ENCODE results near the gene RBM34.
A peak's percentile ranks its signal among the peaks of the same experiment; 100 is the strongest.
"Not testable (repeated sequence)": the region's sequence is repeated elsewhere in the genome, so short reads cannot be mapped to it uniquely, and the experiment has no call there.

Gene RBM34, protein sequence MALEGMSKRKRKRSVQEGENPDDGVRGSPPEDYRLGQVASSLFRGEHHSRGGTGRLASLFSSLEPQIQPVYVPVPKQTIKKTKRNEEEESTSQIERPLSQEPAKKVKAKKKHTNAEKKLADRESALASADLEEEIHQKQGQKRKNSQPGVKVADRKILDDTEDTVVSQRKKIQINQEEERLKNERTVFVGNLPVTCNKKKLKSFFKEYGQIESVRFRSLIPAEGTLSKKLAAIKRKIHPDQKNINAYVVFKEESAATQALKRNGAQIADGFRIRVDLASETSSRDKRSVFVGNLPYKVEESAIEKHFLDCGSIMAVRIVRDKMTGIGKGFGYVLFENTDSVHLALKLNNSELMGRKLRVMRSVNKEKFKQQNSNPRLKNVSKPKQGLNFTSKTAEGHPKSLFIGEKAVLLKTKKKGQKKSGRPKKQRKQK

DNA sequence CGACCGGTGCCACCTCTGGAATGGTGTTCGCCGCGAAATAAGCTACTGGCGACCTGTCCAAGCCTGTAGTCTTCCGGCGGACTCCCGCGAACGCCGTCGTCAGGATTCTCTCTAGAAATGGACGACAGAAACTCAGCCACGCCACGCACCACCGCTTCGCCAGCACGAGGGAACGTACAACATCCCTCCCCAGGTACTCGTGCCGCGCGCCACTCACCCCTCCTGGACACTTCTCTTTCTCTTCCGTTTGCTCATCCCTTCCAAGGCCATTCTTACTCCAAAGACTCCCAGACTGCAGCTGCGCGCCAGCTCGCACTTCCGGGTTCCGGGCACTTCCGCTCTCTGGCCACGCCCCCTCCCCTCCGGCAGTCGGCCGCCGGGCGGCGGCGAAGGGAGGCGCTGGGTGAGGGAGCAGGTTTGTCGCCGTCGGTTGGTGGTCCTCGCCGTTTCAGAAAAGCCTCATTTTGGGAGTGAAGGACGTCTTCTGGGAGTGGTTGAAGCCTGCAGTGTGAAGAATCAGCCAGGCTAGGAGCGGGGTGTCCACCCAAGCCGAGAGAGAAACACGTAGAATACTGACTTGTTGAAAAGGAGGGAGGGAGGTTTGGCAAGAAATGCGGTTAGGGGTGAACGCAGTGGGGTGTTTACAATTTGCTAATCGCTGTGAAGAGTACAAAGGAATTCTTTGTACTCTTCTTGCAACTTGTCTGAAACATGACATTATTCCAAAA lies at the start of gene RBM34:
RBM34 (minus strand) TSS at position 294 of the 728 bp plus-strand sequence; CDS start at position 270, 24 bp downstream.
- DNase-seq: peak; percentile 93

DNA sequence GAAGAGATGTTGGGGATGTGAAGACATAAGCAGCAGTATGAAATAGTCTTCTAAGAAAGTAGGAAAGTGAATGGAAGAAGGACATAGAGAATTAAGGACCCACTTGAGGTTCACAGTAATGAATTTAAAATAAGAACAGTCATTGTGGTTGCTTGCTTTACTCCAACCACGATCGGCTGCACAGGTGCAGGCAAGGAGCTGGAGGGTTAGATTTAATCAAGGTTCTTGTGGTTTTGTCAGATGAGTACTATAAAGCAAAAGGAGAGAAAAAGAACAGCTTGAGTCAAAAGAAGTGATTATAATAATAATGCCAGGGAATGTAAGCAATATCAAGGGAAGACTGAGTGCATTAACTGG lies 46.1 kb upstream of the RBM34 start:
- peak; percentile 63 for DNase-seq

DNA sequence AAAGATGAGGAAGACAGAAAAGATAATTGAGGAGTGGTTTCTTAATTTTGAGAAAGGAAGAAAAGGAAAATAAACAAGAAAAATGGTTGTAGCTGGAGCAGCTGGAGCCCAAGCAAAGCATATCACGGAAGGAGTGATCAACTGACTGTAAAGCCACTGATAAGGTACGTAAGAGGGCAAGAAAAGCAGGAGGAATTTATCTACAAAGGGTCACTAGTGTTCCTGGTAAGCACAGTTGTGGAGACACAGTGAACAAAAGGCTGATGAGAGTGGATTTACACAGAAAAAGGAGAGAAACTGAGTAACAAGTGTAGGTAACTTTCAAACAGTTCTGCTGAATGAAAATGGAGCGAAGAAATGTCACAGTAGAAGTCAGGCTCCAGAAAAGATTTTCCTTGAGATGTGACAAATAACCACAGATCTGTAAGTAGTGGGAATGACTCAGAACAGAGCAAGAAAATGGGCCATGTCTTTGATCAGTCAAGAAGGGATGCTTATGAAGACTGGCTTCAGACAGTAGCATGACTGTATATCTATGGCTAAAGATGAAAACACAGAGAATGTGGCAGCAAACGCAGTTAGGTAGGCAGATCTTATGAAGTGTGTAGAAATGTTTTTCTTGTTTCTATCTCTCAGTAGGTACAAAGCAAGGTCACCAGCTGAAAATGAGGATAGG lies 45.6 kb upstream of the RBM34 start:
- peak; percentile 20 for DNase-seq

DNA sequence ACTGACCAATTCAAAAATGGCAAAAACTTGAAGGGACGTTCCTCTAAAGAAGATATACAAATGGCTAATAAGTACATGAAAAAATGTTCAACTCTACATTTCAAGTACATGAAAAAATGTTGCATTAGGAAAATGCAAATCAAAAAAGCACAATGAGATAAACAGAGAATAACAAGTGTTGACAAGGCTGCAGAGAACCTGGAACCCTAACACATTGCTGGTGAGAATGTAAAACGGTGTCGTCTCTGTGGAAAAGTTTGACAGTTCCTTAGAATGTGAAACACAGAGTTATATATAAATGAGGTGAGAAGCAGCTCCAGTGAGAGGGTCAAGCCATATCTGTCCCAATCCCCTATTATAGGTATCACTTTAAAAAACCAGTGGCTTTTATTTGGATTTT lies 44.6 kb upstream of the RBM34 start:
- no peak for DNase-seq

DNA sequence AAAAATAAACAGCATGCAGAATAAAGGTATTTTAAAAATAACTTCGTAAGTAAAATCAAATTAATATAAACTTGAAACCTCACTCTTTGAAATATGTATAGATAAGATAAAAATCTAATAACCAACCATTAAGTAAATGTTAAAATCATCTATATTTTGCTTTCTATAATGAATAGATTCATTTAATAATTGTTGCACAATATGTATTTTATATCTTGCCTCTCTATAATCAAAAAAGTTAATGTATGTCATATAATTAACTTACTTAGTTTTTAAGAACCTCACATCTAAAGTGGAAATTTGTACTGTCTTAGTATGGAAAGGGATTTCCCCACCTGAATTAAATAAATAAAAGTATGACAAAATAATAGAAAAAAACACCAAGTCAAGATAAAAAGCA lies 42.4 kb upstream of the RBM34 start:
- DNase-seq: no peak

DNA sequence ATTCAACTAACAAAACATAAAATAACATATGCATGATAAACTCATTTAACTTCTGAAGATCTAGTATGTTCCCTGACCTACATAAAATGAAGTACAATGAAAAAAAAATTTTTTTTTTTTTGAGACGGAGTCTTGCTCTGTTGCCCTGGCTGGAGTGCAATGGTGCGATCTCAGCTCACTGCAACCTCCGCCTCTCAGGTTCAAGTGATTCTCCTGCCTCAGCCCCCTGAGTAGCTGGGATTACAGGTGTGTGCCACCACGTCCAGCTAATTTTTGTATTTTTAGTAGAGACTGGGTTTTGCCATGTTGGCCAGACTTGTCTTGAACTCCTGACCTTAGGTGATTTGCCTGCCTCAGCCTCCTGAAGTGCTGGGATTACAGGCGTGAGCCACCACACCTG lies 41.4 kb upstream of the RBM34 start:
- not testable (repeated sequence) for DNase-seq

DNA sequence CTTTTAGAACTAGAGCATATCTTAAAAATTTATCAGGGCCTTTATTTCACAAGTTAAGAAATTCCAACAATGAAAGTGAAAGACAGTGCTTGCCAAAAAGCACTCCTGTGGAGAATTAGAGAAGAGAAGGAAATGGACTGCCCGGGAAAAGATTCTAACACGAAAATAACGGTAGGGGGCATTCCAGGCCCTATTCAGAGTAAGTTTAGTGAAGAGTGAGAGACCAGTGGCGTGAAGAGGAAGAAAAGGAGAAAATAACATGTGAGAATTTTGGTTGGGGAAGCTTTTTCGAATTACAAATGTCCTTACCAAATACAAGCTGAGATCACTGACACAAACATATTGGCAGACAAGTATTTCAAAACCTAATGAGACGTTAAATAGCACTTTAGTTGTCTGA lies 38.4 kb upstream of the RBM34 start:
- DNase-seq: no peak

DNA sequence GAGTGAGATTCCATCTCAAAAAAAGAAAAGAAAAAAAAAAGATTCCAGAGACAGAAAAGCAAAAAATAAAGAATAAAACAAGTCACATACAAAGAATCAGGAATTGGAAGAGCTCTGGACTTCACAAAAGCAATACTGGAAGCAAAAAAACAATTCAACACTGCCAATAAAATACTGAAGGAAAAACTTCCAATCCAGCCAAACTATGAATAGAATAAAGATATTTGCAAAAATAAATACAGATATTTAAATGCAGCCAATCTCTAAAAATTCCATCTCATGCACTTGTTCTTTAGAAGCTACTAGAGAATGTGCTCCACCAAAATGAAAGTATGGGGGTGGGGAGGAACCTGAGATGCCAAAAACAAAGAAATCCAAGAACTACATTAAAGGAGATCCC lies 29.4 kb upstream of the RBM34 start:
- no peak for DNase-seq

DNA sequence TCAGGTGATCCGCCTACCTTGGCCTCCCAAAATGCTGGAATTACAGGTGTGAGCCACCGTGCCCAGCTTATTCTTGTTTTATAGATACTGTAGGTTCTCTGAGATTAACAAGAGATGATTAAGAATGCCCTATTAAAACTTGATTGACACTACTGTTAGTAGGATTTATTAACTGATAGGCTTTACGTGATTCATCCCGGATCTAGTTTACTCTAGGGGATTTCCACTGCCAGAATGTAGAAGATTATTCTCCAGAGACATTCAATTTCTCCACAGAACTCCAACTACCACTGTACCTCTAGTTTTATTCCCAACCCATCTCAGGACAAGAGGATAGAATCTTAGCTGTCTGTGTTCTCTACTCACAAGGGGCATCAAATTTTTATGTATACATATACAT lies 26.3 kb upstream of the RBM34 start:
- DNase-seq: no peak

DNA sequence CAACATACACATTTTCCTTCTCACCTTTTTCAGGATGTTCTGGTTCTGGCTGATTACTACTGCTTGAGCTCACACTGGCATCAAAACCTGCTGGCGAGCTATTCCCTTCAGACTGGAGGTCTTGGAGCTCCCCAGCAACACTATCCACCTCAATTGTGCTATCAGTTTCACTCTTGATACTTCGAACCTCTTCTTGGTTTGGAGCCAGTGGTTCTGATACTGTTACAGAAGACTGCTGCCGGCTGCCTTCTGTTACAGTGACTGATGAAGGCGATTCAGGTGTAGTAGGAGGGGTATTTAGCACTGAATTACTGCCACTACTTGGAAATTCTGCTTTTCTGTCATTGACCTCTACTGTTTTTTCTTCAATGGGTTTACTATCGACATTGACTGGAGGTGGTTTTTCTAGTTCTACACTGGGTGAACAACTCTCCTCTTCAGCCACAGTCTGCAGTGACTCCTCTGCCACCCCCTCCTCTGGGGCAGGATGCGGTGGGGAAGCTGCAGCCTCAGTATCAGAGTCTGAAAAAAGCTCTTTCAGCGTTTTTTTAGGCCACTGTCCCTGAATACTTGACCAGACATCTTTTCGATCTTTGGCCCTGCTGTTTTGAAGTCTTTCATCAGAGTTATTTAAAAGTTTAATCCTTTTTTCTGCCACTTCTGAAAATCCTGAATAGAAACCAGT lies 20.7 kb upstream of the RBM34 start:
- DNase-seq: no peak

DNA sequence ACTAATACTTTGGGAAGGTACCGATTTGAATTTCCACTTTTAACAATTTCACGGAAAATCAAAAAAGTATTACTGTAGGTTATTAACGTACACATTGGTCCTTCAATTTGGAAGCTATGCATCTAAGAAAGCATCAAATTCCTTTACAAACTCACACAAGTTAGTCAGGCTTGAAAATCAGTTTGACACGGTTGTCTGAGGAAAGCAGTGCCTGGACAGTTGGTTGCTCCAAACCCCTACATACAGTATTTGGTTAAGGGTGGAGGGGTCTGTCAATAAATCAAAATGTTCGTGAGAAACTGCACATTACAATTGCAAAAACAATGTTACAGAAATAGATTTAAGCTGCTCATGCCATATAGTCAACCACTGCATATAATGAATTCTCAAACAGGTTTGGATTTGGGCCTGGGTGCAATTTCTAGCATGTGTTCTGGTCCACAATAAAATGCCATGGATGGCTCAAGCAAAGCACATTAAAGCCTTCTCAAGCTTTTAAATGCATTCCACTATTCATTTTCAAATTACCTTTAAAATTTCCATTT lies 19.9 kb upstream of the RBM34 start:
- DNase-seq: no peak

DNA sequence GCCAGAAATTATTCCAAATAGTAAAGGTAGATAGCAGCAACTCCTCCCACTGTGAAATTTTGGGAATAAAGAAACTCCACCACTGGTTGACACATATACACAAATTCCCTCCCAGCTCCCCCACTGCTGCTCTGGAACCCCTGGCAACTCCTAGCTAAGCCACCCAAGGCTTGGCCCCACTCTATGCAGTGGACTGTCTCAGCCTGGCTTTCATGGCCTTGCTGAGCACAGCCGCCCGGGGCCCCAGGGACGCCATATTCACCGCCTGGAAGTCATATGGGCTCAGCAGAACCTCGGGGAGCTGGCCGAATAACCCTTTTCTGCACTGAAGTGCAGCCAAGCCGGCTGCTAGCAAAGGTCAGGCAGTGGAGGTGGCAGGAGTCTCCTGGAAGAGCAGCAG lies 15.4 kb upstream of the RBM34 start:
- DNase-seq: no peak

DNA sequence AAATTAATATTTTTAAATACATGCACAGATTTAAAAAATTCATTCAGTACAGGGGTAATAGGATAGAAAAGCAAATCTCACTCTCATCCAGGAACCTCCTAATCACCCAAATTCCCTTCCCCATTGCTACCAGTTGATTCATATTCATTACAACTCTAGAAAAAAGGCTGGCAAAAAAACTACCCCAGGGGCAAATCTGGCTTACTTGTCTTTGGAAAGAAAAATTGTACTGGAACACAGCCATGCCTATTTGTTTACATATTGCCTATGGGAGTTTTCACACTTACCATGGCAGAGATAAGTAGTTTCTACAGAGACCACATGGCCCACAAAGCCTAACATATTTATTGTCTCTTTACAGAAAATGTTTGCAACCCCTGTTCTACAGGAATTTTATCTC lies 8.9 kb upstream of the RBM34 start:
- no peak for DNase-seq

DNA sequence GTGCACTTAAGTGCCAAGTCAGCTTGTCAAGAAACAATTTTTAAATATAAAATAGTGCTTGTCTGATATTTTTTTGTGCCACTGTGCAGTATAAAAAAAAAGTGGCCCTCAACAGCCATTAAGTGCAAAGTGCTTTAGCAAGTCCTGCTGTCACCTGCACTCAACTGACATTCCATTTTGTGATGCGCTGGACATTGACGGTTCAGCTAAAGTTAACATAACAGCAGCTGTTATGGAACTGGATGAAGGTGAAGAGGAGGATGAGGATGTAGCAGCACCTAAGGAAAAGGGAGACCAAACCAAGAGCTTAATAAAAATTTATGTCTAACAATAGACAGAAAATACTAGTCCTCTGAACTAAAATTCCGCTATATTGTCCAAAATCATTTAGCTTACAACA lies 7.3 kb upstream of the RBM34 start:
- DNase-seq: no peak

DNA sequence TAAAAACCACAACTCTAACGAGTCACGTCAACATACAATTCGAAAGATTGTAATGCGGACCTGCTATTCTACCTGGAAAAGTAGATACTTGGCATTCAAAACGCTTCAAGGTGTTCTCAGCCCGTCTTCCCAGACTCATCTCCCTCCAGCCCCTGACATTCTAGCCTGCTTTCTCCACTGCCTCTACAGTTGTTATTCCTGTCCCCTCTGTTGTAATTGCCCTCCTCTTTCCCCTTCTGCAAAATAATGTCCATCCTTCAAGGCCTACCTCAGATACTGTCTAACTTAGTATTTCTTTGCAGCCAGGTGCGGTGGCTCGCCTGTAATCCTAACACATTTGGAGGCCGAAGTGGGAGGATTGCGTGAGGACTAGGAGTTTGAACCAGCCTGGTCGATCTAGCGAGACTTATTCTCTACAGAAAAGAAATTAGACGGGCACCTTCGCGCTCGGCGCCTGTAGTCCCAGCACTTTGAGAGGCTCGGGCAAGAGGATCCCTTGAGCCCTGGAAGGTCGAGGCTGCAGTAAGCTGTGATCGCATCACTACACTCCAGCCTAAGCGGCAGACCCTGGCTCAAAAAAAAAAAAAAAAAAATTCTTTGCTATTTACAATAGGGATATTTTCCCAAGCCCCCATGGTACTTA lies 756 bp upstream of the RBM34 start:
- no peak for DNase-seq

DNA sequence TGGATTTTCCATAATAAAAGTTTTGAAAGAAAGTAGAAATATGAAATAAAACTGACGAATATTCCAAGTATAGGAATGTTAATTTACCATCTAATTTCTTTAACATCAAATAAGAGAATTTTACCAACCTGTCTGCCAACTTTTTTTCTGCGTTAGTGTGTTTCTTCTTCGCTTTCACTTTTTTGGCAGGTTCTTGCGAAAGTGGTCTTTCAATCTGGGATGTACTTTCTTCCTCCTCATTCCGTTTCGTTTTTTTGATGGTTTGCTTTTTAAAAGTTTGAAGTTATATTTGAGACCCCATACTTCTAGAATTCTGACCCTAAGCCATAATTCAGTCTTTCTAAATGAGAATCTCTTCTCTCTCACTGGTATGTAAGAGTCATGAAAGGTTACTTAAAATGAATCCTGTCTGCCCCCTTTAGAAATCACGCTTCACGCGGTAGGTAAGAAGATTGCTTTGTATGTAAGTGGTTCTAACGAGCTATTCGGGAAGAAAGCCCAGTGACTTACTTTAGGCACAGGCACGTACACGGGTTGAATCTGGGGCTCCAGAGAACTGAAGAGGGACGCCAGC lies 580 bp downstream of the RBM34 start:
- no peak for DNase-seq

DNA sequence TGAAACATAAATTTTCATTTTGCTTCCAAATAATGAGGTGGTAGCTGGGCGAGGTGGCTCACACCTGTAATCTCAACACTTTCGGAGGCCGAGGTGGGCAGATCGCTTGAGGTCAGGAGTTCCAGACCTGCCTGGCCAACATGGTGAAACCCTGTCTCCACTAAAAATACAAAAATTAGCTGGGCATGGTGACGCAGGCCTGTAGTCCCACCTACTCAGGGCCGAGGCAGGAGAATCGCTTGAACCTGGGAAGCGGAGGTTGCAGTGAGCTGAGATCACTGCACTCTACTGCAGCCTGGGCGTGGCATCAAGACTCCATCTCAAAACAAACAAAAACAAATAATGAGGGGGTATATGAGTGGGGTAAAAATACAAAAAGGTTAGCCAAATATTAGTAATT lies 1.1 kb downstream of the RBM34 start:
- not testable (repeated sequence) for DNase-seq

DNA sequence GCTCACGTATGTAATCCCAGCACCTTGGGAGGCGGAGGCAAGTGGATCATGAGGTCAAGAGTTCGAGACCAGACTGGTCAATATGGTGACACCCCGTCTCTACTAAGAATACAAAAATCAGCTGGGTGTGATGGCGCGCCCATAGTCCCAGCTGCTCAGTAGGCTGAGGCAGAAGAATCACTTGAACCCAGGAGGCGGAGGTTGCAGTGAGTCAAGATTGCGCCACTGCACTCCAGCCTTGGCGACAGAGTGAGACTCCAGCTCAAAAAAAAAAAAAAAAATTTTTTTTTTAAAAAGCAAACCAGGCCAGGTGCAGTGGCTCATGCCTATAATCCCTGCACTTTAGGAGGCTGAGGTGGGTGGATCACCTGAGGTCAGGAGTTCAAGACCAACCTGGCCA lies 1.8 kb downstream of the RBM34 start:
- not testable (repeated sequence) for DNase-seq

DNA sequence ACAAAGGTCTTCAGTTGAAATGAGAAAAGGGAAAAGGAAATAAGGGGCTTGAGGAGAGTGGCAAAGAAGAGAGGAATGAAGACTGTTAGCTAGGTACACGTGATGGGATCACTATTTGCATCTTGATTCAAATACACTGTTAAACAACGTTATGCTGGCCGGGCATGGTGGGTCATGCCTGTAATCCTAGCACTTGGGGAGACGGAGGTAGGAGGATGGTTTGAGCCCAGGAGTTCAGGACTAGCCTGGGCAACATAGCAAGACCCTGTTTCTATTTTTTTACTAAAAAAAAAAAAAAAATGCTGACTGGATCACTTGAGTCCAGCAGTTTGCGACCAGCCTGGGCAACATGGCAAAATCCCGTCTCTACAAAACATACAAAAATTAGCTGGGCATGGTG lies 2.4 kb downstream of the RBM34 start:
- DNase-seq: no peak

DNA sequence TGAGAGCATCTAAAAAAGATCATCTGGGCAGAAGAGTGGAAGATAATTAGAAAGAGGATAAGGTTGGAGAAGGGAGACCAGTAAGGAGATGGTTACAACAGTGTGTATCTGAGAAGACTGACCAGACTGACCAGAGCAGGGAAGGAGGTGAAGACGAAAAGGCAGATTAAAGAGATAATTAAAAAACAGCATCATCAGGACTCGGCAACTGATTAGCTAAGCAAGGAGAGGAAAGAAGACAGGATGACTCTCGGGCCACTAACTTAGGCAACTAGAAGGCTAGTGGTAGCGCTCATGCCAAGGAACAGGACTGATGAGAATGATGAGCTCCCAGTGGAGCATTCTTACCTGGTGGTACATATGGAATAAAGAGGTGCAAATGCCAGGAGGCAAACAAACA lies 3.9 kb downstream of the RBM34 start:
- DNase-seq: no peak

DNA sequence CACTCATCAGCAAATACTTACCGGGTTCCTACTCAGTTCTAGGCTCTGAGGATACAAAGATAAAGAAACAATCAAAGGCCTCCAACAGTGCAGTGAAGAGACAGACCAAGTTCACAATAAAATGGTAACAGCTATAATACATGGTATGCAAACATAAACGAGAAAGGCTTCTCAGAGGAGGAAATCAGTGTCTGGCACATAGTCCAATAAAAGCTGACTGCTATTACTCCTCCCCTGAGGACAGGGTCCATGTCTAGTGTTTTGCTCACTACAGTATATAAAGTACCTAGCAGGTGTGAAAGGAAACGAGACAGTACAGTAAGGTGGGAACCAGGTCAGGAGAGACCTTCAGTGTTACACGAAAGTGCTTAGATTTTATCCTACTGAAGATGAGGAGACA lies 4.3 kb downstream of the RBM34 start:
- no peak for DNase-seq

DNA sequence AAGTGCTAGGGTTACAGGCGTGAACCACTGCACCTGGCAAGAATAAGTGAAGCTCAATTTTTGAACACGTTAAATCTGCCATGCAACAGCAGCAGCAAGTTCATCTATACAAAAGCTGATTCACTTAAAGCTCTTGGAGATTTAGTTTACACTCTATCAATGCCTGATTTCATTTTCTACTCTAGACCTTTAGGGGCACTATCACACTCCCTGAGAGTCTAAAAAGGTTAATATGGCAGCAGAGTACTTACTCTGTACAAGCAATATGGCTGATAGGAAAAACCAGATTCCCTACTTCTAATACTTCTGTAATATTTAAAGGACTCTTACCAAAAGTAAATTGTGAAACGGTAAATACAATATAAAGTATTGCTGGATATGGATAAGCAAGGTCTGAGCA lies 4.8 kb downstream of the RBM34 start:
- DNase-seq: no peak
